ENCODE data around the gene C1orf167. TPM values are rescaled to one million over a fixed set of nuclear protein-coding genes. Genes with fewer than 3 reads are reported as not detected.

C1orf167 gene
- total RNA-seq, 2 donors from 2014 or later: 0.13 TPM; not detected in 1

- peak; percentile 28 for ATAC-seq
- Mint-ChIP-seq H3K36me3 (ENCODE audit: low read depth) (no peaks in the 10 kb centered on the region), H3K4me1 (peaks cover 49% of the 10 kb centered on the region)
Observed at GRCh38 chr1:11740258-11741192, 21.5 kb upstream of the C1orf167 start.

DNA sequence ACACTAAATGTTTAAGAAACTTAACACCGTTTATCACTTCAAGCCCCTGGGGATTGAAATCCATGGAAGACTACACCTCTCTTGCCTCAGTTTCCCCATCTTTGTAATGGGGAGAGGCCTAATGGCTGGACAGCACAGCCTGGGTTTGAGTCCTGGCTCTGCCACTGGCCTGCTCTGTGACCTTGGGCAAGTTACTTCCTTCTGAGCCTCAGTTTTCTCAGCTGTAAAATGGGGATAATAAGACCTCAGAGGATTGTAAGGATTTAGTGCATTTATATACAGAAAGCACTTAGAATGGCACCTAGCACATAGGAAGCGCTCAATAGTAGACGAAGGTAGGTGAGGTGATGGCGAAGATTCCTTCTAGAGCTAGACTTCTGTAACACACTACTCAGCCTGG, 20.5 kb upstream of the C1orf167 start:
- peak overlapping the region; percentile 32 for H3K27ac Mint-ChIP-seq
- H3K4me1 Mint-ChIP-seq: peaks cover 50% of the 10 kb centered on the region
- H3K9me3 ChIP-seq (ENCODE audit: control insufficient read depth, low read length, poor library complexity, severe bottlenecking): no peaks in the 10 kb centered on the region
- ATAC-seq: no peak
- no peaks in the 10 kb centered on the region for H3K27me3 Mint-ChIP-seq
- peak overlapping the region; percentile 66 for H3K4me3 Mint-ChIP-seq
- H3K36me3 Mint-ChIP-seq (ENCODE audit: low read depth): peaks cover 2% of the 10 kb centered on the region
- DNase-seq: no peak

More at GRCh38 chr1:11740258-11741192, 21.5 kb upstream of the C1orf167 start:
- Mint-ChIP-seq H3K27ac (peak overlapping the region; percentile 32), H3K27me3 (no peaks in the 10 kb centered on the region), H3K4me3 (peak overlapping the region; percentile 66)
- no peak for DNase-seq
- H3K9me3 ChIP-seq (ENCODE audit: control insufficient read depth, low read length, poor library complexity, severe bottlenecking): no peaks in the 10 kb centered on the region

- Mint-ChIP-seq H3K27ac (no peak overlapping the region), H3K4me1 (peaks cover 50% of the 10 kb centered on the region)
Observed at GRCh38 chr1:11741919-11742558, 20.0 kb upstream of the C1orf167 start.

GRCh38 chr1:11744287-11744686, 17.7 kb upstream of the C1orf167 start:
- H3K27ac Mint-ChIP-seq: no peak overlapping the region
- no peaks in the 10 kb centered on the region for H3K27me3 Mint-ChIP-seq
- H3K4me3 Mint-ChIP-seq: no peak overlapping the region
- no peak for ATAC-seq
- H3K36me3 Mint-ChIP-seq (ENCODE audit: low read depth): peaks cover 5% of the 10 kb centered on the region
- H3K9me3 ChIP-seq (ENCODE audit: control insufficient read depth, low read length, poor library complexity, severe bottlenecking): no peaks in the 10 kb centered on the region
- DNase-seq: no peak
- peaks cover 36% of the 10 kb centered on the region for H3K4me1 Mint-ChIP-seq

More at GRCh38 chr1:11741919-11742558, 20.0 kb upstream of the C1orf167 start:
- H3K9me3 ChIP-seq (ENCODE audit: control insufficient read depth, low read length, poor library complexity, severe bottlenecking): no peaks in the 10 kb centered on the region
- no peak for DNase-seq
- no peak for ATAC-seq
- Mint-ChIP-seq H3K27me3 (no peaks in the 10 kb centered on the region), H3K36me3 (ENCODE audit: low read depth) (peaks cover 5% of the 10 kb centered on the region), H3K4me3 (peak overlapping the region; percentile 66)

DNA sequence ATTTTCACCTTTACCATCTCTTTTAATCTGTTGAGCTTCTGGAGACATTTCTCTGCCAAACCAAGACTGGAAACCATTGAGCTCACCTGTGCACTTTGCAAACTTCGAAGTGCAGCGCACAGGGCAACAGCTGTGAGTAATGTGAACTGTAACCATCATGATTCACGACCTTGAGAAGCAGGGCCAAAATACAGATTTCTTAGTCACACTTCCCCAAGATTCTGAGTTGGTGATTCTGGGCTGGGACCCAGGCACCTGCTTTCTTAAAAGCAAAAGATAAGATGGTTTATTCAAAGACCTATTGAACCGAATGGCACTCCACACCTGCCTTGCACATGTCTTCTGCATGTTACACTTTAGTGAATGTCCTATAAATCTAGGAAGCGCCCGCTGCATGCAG, 15.9 kb upstream of the C1orf167 start:
- Mint-ChIP-seq H3K27me3 (no peaks in the 10 kb centered on the region), H3K36me3 (ENCODE audit: low read depth) (peaks cover 5% of the 10 kb centered on the region), H3K4me1 (peaks cover 22% of the 10 kb centered on the region), H3K27ac (no peak overlapping the region), H3K4me3 (no peak overlapping the region)
- no peaks in the 10 kb centered on the region for H3K9me3 ChIP-seq (ENCODE audit: control insufficient read depth, low read length, poor library complexity, severe bottlenecking)
- ATAC-seq (no peak), DNase-seq (no peak)

GRCh38 chr1:11746795-11747487, 15.1 kb upstream of the C1orf167 start:
- Mint-ChIP-seq H3K27ac (no peak overlapping the region), H3K4me3 (no peak overlapping the region), H3K27me3 (no peaks in the 10 kb centered on the region), H3K36me3 (ENCODE audit: low read depth) (peaks cover 5% of the 10 kb centered on the region), H3K4me1 (peaks cover 20% of the 10 kb centered on the region)
- DNase-seq: no peak
- ATAC-seq: no peak
- no peaks in the 10 kb centered on the region for H3K9me3 ChIP-seq (ENCODE audit: control insufficient read depth, low read length, poor library complexity, severe bottlenecking)

DNA sequence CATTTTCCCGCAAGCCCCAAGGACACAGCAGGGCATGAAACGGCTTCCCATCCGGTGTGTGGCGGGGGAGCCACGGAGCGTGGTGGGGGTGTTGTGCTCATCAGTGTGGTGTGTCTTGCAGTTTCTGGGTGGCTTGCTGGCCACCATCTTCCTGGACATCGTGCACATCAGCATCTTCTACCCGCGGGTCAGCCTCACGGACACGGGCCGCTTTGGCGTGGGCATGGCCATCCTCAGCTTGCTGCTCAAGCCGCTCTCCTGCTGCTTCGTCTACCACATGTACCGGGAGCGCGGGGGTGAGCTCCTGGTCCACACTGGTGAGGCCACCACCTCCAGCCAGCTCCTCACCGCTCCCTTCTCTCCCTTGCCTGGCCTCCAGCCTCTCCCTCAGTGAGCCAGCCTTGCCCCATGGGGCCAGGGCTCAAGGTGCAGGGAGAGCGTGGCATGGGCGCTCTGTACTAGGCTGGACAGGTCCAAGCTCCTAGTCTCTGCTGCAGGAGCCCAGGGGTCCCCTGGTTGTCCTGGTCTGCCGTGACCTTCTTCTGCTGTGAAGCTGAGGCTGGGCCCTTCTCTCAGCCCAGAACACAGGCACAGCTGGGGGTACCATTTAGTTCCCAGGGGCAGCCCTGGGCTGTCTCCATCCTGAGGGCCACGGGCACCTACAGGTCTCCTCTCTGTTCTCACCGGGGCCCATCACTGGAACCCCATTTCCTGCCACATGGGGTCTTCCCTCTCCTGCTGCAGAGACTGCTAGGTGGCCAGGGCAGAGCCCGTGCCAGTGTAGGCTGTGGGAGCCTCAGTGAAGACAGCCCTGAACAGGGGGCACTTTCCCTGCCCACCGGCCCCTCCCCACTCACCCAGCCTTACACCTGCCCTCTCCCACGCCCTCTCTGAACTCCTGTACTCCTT, 13.4 kb upstream of the C1orf167 start:
- H3K9me3 ChIP-seq (ENCODE audit: control insufficient read depth, low read length, poor library complexity, severe bottlenecking): no peaks in the 10 kb centered on the region
- no peak for DNase-seq
- H3K27ac Mint-ChIP-seq: no peak overlapping the region
- no peaks in the 10 kb centered on the region for H3K27me3 Mint-ChIP-seq
- ATAC-seq: no peak
- H3K4me3 Mint-ChIP-seq: no peak overlapping the region
- H3K4me1 Mint-ChIP-seq: peaks cover 19% of the 10 kb centered on the region
- H3K36me3 Mint-ChIP-seq (ENCODE audit: low read depth): peaks cover 5% of the 10 kb centered on the region

DNA sequence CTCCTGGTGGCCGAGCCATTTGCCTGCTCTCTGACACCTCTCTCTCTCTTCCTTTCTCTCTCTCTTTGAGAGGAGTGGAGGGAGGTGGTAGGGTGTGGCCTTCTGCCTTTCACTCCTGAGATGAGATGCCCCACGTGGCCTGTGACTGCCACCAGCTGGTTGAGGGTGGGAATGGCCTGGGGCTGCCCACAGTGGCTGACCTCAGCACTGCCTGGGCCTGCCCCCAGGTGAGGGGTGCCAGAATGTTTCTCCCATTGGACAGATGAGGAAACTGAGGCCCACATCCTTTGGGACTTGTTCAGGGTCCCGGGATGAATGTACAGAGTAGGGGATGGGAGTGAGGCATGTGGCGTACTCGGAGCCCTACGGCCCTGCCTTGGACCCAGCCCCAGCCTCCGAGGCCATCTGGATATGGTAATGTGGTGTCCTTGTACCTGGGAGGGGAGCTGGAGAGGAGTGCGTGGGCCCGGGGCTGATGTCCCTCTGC, 12.7 kb upstream of the C1orf167 start:
- peaks cover 19% of the 10 kb centered on the region for H3K4me1 Mint-ChIP-seq
- no peak overlapping the region for H3K27ac Mint-ChIP-seq
- ATAC-seq (peak; percentile 30), DNase-seq (peak in 1 of 3 donors; percentile 22)
- H3K27me3 Mint-ChIP-seq: no peaks in the 10 kb centered on the region
- no peak overlapping the region for H3K4me3 Mint-ChIP-seq
- H3K9me3 ChIP-seq (ENCODE audit: control insufficient read depth, low read length, poor library complexity, severe bottlenecking): no peaks in the 10 kb centered on the region
- peaks cover 5% of the 10 kb centered on the region for H3K36me3 Mint-ChIP-seq (ENCODE audit: low read depth)

GRCh38 chr1:11749996-11750395, 12.0 kb upstream of the C1orf167 start:
- peaks cover 19% of the 10 kb centered on the region for H3K4me1 Mint-ChIP-seq
- no peak overlapping the region for H3K27ac Mint-ChIP-seq
- peaks cover 5% of the 10 kb centered on the region for H3K36me3 Mint-ChIP-seq (ENCODE audit: low read depth)
- DNase-seq (no peak), ATAC-seq (no peak)
- no peak overlapping the region for H3K4me3 Mint-ChIP-seq
- peaks cover 4% of the 10 kb centered on the region for H3K27me3 Mint-ChIP-seq
- no peaks in the 10 kb centered on the region for H3K9me3 ChIP-seq (ENCODE audit: control insufficient read depth, low read length, poor library complexity, severe bottlenecking)

DNA sequence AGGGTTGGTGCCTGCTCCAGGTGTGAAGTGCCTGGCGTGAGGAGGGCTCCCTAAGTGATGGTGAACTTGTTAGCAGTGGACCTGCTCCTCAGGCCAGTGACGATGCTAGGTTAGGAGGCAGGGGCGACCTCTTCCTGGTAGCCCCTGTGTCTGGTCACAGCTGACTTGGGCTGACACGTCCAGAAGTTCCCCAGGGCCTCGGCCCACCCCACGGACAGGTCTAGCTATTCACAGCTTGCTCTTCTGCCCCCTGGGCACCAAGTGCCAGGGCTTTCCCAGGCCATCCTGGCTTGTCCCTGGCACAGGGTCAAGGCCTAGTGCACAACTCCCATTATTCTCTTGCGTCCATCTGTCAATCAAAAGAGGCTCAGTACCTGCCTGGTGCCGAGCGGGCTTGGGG, 10.9 kb upstream of the C1orf167 start:
- Mint-ChIP-seq H3K4me3 (no peak overlapping the region), H3K27me3 (peaks cover 8% of the 10 kb centered on the region), H3K36me3 (ENCODE audit: low read depth) (peaks cover 4% of the 10 kb centered on the region), H3K27ac (no peak overlapping the region), H3K4me1 (peaks cover 16% of the 10 kb centered on the region)
- no peaks in the 10 kb centered on the region for H3K9me3 ChIP-seq (ENCODE audit: control insufficient read depth, low read length, poor library complexity, severe bottlenecking)
- DNase-seq (no peak), ATAC-seq (no peak)

DNA sequence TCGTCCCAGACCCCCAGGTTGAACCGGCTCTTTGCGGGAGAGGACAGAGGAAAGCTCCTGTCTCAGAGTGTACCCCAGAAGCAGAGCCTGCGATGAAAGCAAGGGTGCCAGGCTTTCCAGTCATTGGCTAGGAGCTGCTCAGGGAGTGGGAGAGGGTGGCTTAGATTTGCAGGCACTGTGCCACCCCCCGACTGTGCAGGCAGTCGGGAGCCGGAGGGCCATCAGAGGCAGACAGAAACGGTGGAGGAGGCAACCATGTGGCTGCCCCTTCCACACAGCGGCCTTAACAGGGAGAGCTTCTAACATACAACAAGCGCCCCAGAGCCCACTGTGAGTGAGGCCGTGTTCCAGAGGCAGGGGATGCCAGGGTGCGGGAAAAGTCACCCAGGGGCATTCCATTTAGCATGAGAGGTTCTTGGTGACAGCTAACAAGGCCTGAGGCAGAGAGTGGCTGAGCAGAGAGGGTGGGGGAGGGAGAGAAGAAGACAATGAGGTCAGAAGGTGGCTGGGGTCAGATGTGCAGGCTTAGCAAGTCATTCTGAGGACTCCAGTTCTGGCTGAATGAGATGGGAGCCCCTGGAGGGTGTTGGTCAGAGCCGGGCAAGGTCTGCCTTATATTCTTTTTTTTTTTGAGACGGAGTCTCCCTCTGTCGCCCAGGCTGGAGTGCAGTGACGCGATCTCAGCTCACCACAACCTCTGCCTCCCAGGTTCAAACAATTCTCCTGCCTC, 9.5 kb upstream of the C1orf167 start:
- no peaks in the 10 kb centered on the region for H3K9me3 ChIP-seq (ENCODE audit: control insufficient read depth, low read length, poor library complexity, severe bottlenecking)
- peak overlapping the region; percentile 57 for H3K4me3 Mint-ChIP-seq
- DNase-seq: no peak
- no peaks in the 10 kb centered on the region for H3K36me3 Mint-ChIP-seq (ENCODE audit: low read depth)
- peak overlapping the region; percentile 51 for H3K27ac Mint-ChIP-seq
- no peak for ATAC-seq
- peaks cover 13% of the 10 kb centered on the region for H3K27me3 Mint-ChIP-seq
- H3K4me1 Mint-ChIP-seq: peaks cover 12% of the 10 kb centered on the region
